Smooth muscle cell (in vitro differentiated cells): ENCODE results near the gene KRT73. TPM values are rescaled to one million over a fixed set of nuclear protein-coding genes. Genes with fewer than 3 reads are reported as not detected.

Source experiments
- DNase-seq: peaks from one replicate; lab custom pipeline; 2025; ENCODE audit not compliant: unreplicated experiment; lab: John Stamatoyannopoulos, UW
- H2AFZ ChIP-seq: fragments of 200-600 bp; sonication (generic); 2 replicates; pipeline ENCODE4 v1.6.0; 2016; ENCODE audit warnings: antibody characterized with exemption, low read depth, mild to moderate bottlenecking
- H3F3A ChIP-seq: fragments of 200-600 bp; sonication (generic); 2 replicates; pipeline ENCODE4 v1.6.0; 2017; ENCODE audit warnings: antibody characterized with exemption, low read depth
- H3K27ac ChIP-seq: fragments of 200-600 bp; sonication (generic); 2 replicates; pipeline ENCODE4 v1.5.1; 2016; ENCODE audit warnings: low read depth, mild to moderate bottlenecking
- H3K27me3 ChIP-seq: fragments of 200-600 bp; sonication (generic); 2 replicates; pipeline ENCODE4 v1.6.1; 2016; ENCODE audit warnings: low read depth, mild to moderate bottlenecking
- H3K36me3 ChIP-seq: fragments of 200-600 bp; sonication (generic); 2 replicates; pipeline ENCODE4 v1.5.1; 2016; ENCODE audit warnings: low read depth
- H3K4me1 ChIP-seq: fragments of 200-600 bp; sonication (generic); 2 replicates; pipeline ENCODE4 v1.5.1; 2016; ENCODE audit warnings: low read depth
- H3K4me2 ChIP-seq: fragments of 200-600 bp; sonication (generic); 2 replicates; pipeline ENCODE4 v1.6.0; 2016; ENCODE audit warnings: mild to moderate bottlenecking
- H3K4me3 ChIP-seq: fragments of 200-600 bp; sonication (generic); 2 replicates; pipeline ENCODE4 v1.5.1; 2016; ENCODE audit warnings: mild to moderate bottlenecking
- H3K79me2 ChIP-seq: fragments of 200-600 bp; sonication (generic); 2 replicates; pipeline ENCODE4 v1.6.0; 2016; ENCODE audit warnings: low read depth, mild to moderate bottlenecking
- H3K9ac ChIP-seq: fragments of 200-600 bp; sonication (generic); 2 replicates; pipeline ENCODE4 v1.6.0; 2016; ENCODE audit warnings: low read depth
- H3K9me3 ChIP-seq: fragments of 200-600 bp; sonication (generic); replicated peaks from 2 replicates; pipeline ENCODE4 v1.5.1; 2016; ENCODE audit warnings: low read depth
- H4K20me1 ChIP-seq: fragments of 200-600 bp; sonication (generic); 2 replicates; pipeline ENCODE4 v1.6.0; 2016; ENCODE audit warnings: low read depth
- WGBS: methylation state at CpG from one replicate; pipeline ENCODE4 v1.1.7; 2016; ENCODE audit warnings: low lambda C conversion rate; 5-methylcytosine and 5-hydroxymethylcytosine counted together
- polyA plus RNA-seq: library from polyadenylated mRNA; unstranded; fragments of >200 nt; fragmentation: Nextera tagmentation; extraction: Ambion mirVana; gene quantifications from 2 replicates; pipeline ENCODE4 v1.2.1, GENCODE V29; 2016
- total RNA-seq: library from RNA; depleted of rRNA; stranded (reverse); fragments of >200 nt; gene quantifications from 2 replicates; pipeline ENCODE4 v1.2.3, GENCODE V29; 2014
- TF ChIP-seq, protein P1 (sequence below): fragments of 200-600 bp; sonication (generic); IDR thresholded peaks from 2 replicates; pipeline ENCODE4 v1.5.1; 2017; ENCODE audit warnings: borderline replicate concordance, mild to moderate bottlenecking, antibody characterized with exemption; ENCODE audit not compliant: insufficient read depth, poor library complexity, severe bottlenecking

Gene KRT73
- total and polyA plus RNA-seq, 2 experiments from 2014 or later: not detected

DNA sequence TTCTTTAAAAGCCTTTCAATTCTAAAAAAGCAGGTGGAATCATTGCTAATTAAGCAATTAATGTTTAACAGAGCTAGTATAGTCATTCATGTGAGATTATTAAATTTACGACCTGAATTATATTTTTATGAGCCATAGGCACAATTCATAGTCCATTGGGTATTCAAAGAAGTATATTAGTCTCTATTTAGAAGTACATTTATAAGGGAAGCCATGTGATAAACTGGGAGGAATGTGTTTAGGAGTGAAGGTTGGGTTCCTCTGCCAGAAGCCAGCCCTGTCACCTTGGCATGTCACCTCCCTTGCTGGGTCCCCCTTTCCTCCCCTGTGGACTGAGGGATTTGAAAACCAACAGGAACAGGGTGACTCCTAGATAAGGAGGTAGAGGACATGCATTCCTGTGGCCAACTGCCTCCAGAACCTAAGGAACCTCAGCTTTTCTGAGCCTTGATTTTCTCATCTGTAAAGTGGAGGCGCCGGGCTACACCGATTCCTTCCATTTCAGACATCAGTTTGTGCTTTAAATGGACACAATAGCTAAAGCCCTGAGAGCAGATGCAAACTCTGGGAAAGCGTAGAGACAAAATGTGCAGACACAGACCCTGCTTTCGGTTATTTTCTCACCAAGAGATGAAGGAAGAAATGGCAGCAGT lies 39.0 kb upstream of the KRT73 start:
- TF ChIP-seq, protein P1, sequence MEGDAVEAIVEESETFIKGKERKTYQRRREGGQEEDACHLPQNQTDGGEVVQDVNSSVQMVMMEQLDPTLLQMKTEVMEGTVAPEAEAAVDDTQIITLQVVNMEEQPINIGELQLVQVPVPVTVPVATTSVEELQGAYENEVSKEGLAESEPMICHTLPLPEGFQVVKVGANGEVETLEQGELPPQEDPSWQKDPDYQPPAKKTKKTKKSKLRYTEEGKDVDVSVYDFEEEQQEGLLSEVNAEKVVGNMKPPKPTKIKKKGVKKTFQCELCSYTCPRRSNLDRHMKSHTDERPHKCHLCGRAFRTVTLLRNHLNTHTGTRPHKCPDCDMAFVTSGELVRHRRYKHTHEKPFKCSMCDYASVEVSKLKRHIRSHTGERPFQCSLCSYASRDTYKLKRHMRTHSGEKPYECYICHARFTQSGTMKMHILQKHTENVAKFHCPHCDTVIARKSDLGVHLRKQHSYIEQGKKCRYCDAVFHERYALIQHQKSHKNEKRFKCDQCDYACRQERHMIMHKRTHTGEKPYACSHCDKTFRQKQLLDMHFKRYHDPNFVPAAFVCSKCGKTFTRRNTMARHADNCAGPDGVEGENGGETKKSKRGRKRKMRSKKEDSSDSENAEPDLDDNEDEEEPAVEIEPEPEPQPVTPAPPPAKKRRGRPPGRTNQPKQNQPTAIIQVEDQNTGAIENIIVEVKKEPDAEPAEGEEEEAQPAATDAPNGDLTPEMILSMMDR: no peak
- Histone ChIP-seq H2AFZ (no peak overlapping the region), H3K27me3 (peaks cover 56% of the 10 kb centered on the region), H3K79me2 (no peaks in the 10 kb centered on the region), H3K4me1 (no peaks in the 10 kb centered on the region), H3K9me3 (no peaks in the 10 kb centered on the region), H3K36me3 (no peaks in the 10 kb centered on the region), H3K9ac (no peak overlapping the region), H4K20me1 (no peaks in the 10 kb centered on the region), H3K27ac (no peak overlapping the region), H3K4me3 (no peak overlapping the region), H3F3A (no peaks in the 10 kb centered on the region), H3K4me2 (no peak overlapping the region)
- no peak for DNase-seq
- WGBS: 91% methylated on average over 6 of the region's 6 CpGs

DNA sequence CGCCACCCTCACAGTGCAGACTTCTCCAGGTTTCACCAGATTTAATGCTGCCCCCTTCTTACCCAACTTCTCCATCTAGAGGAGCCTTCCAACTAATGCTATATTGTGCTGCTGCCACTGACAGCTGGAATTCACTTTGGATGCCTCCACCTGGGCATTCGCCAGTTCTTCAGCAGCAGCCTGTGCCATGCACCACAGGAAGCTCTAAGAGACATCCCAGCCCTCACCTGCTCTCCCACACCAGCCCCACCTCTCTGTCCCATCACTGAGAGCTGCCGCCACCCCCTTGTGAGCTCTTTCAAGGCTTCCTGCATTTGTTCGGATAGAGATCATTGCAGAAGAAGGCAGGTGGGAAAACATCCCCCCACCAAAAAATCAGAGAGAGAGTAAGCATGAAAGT lies 38.3 kb upstream of the KRT73 start:
- Histone ChIP-seq H3K36me3 (no peaks in the 10 kb centered on the region), H3K27me3 (peaks cover 48% of the 10 kb centered on the region), H3F3A (no peaks in the 10 kb centered on the region), H3K9ac (no peak overlapping the region), H3K4me2 (no peak overlapping the region), H3K9me3 (no peaks in the 10 kb centered on the region), H2AFZ (no peak overlapping the region), H3K27ac (no peak overlapping the region), H3K4me1 (no peaks in the 10 kb centered on the region), H3K79me2 (no peaks in the 10 kb centered on the region), H4K20me1 (no peaks in the 10 kb centered on the region), H3K4me3 (no peak overlapping the region)
- WGBS: 86% methylated on average over 4 of the region's 4 CpGs
- DNase-seq: no peak
- TF ChIP-seq, protein P1: no peak

DNA sequence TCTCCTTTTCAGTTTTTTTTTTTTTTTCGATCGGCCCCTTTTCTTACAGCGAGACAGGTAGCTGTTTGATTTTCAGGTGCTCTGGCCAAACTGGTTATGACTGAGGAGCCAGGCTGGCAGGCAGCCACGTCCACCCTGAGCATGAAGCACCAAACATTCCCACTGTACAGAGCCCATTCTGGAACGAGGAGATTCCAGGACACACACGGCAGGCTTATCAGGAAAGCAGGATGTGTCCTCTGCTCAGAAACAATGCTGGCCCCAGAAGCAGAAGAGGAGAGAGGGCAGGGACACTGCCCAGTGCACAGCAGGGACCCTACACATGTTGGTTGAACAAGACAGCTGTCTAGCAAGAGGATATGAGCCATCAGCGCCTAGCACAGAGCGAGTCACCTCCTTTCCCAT lies 37.4 kb upstream of the KRT73 start:
- no peak overlapping the region for H2AFZ ChIP-seq
- H3K4me2 ChIP-seq: no peak overlapping the region
- no peaks in the 10 kb centered on the region for H4K20me1 ChIP-seq

DNA sequence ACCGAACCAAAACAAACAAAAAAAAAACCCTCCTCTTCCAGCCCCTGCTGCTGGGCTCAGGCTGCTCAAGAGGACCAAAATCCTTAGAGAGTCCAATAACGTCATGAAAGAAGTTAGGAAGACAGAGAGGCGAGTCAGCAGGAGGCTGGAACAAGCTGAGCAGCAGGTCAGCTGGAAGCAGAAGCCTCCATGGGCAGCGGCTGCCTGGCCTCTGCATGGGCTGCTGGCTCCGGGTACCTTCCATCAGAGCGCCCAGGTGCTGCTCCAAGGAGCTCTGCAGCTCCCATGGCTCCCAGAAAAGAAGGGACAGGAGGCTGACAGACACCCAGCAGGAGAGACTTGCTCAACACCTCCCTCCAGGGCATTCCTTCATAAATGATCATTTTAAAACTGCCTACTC lies 36.9 kb upstream of the KRT73 start:
- no peak overlapping the region for H2AFZ ChIP-seq
- H3F3A ChIP-seq: no peaks in the 10 kb centered on the region
- H3K36me3 ChIP-seq: no peaks in the 10 kb centered on the region
- peaks cover 47% of the 10 kb centered on the region for H3K27me3 ChIP-seq
- WGBS: 67% methylated on average over 6 of the region's 6 CpGs
- TF ChIP-seq, protein P1: no peak
- no peak for DNase-seq
- H3K79me2 ChIP-seq: no peaks in the 10 kb centered on the region
- H3K27ac ChIP-seq: no peak overlapping the region
- H3K4me2 ChIP-seq: no peak overlapping the region
- H3K9me3 ChIP-seq: no peaks in the 10 kb centered on the region
- H3K9ac ChIP-seq: no peak overlapping the region
- H3K4me1 ChIP-seq: no peaks in the 10 kb centered on the region
- no peak overlapping the region for H3K4me3 ChIP-seq
- H4K20me1 ChIP-seq: no peaks in the 10 kb centered on the region

More for the DNA sequence above, 37.4 kb upstream of the KRT73 start:
- Histone ChIP-seq H3K9ac (no peak overlapping the region), H3K9me3 (no peaks in the 10 kb centered on the region), H3F3A (no peaks in the 10 kb centered on the region), H3K4me1 (no peaks in the 10 kb centered on the region), H3K36me3 (no peaks in the 10 kb centered on the region), H3K27me3 (peaks cover 47% of the 10 kb centered on the region), H3K27ac (no peak overlapping the region), H3K79me2 (no peaks in the 10 kb centered on the region), H3K4me3 (no peak overlapping the region)
- whole genome bisulfite sequencing: 73% methylated on average over 8 of the region's 8 CpGs
- TF ChIP-seq, protein P1: no peak
- no peak for DNase-seq
